H9 (cell line): ENCODE measurements around the gene POU6F2. TPM values are rescaled to one million over a fixed set of nuclear protein-coding genes. Genes with fewer than 3 reads are reported as not detected.

Experiments used
- DNase-seq: peaks from one replicate; pipeline ENCODE4 v3.0.0-alpha.2; 2017
- H2AFZ ChIP-seq: one replicate; pipeline ENCODE4 v1.6.1; 2013; ENCODE audit warnings: mild to moderate bottlenecking, low read length, control low read depth, moderate library complexity
- H2AK5ac ChIP-seq: 2 replicates; pipeline ENCODE4 v1.6.1; 2013; ENCODE audit warnings: low read length, control low read depth, mixed read lengths; ENCODE audit not compliant: insufficient read length
- H2BK120ac ChIP-seq: one replicate; pipeline ENCODE4 v1.6.1; 2013; ENCODE audit warnings: low read depth, mild to moderate bottlenecking, low read length, control low read depth, inconsistent platforms; ENCODE audit not compliant: poor library complexity, severe bottlenecking
- H2BK12ac ChIP-seq: 2 replicates; pipeline ENCODE4 v1.6.1; 2013; ENCODE audit warnings: low read length, control low read depth, mixed read lengths, low read depth; ENCODE audit not compliant: insufficient read length
- H2BK15ac ChIP-seq: 2 replicates; pipeline ENCODE4 v1.6.1; 2013; ENCODE audit warnings: low read depth, low read length, control low read depth
- H2BK20ac ChIP-seq: one replicate; pipeline ENCODE4 v1.6.1; 2013; ENCODE audit warnings: low read depth, mild to moderate bottlenecking, low read length, control low read depth, inconsistent platforms; ENCODE audit not compliant: poor library complexity, severe bottlenecking
- H2BK5ac ChIP-seq: 2 replicates; pipeline ENCODE4 v1.6.1; 2013; ENCODE audit warnings: low read length, control low read depth, mixed read lengths; ENCODE audit not compliant: insufficient read length
- H3K14ac ChIP-seq: 2 replicates; pipeline ENCODE4 v1.6.1; 2013; ENCODE audit warnings: low read length, control low read depth; ENCODE audit not compliant: insufficient read depth
- H3K18ac ChIP-seq: 2 replicates; pipeline ENCODE4 v1.6.1; 2013; ENCODE audit warnings: low read depth, mild to moderate bottlenecking, mixed read lengths, low read length, control low read depth; ENCODE audit not compliant: insufficient read length
- H3K23ac ChIP-seq: 2 replicates; pipeline ENCODE4 v1.6.1; 2013; ENCODE audit warnings: low read length, control low read depth, mixed read lengths, low read depth; ENCODE audit not compliant: insufficient read length
- H3K23me2 ChIP-seq: 2 replicates; pipeline ENCODE4 v1.6.1; 2013; ENCODE audit warnings: low read depth, mild to moderate bottlenecking, mixed read lengths, low read length, control low read depth; ENCODE audit not compliant: insufficient read length, poor library complexity, severe bottlenecking
- H3K27ac ChIP-seq: 2 replicates; pipeline ENCODE4 v1.5.1; 2013; ENCODE audit warnings: low read length, control low read depth, mixed read lengths, low read depth; ENCODE audit not compliant: insufficient read length
- H3K27me3 ChIP-seq: 2 replicates; pipeline ENCODE4 v1.6.1; 2013; ENCODE audit warnings: low read length, control low read depth, inconsistent platforms; ENCODE audit not compliant: insufficient read depth
- H3K4ac ChIP-seq: 2 replicates; pipeline ENCODE4 v1.6.1; 2013; ENCODE audit warnings: low read depth, mild to moderate bottlenecking, control low read depth, inconsistent platforms, low read length, moderate library complexity
- H3K4me1 ChIP-seq: 2 replicates; pipeline ENCODE4 v1.6.1; 2013; ENCODE audit warnings: low read length, control low read depth, inconsistent platforms; ENCODE audit not compliant: insufficient read depth
- H3K4me2 ChIP-seq: 2 replicates; pipeline ENCODE4 v1.6.1; 2013; ENCODE audit warnings: low read length, control low read depth, mixed read lengths; ENCODE audit not compliant: insufficient read length, insufficient read depth
- H3K56ac ChIP-seq: 2 replicates; pipeline ENCODE4 v1.6.1; 2013; ENCODE audit warnings: low read depth, mild to moderate bottlenecking, mixed read lengths, low read length, control low read depth; ENCODE audit not compliant: insufficient read length
- H3K79me1 ChIP-seq: 2 replicates; pipeline ENCODE4 v1.6.1; 2013; ENCODE audit warnings: low read depth, mild to moderate bottlenecking, moderate library complexity, low read length, control low read depth, inconsistent platforms; ENCODE audit not compliant: insufficient read depth, poor library complexity, severe bottlenecking
- H3K79me2 ChIP-seq: 2 replicates; pipeline ENCODE4 v1.6.1; 2013; ENCODE audit warnings: low read length, control low read depth, inconsistent platforms; ENCODE audit not compliant: insufficient read depth
- H3K9ac ChIP-seq: 2 replicates; pipeline ENCODE4 v1.6.1; 2013; ENCODE audit warnings: low read length, control low read depth, mixed read lengths; ENCODE audit not compliant: insufficient read length; ENCODE audit errors: extremely low read depth
- H3K9me3 ChIP-seq: one replicate; pipeline ENCODE4 v1.6.1; 2013; ENCODE audit warnings: low read depth, low read length, inconsistent platforms; ENCODE audit not compliant: control insufficient read depth
- H3T11ph ChIP-seq: one replicate; pipeline ENCODE4 v1.6.1; 2013; ENCODE audit warnings: mild to moderate bottlenecking, low read length, control low read depth, inconsistent platforms
- H4K20me1 ChIP-seq: one replicate; pipeline ENCODE4 v1.6.1; 2013; ENCODE audit not compliant: control insufficient read depth, insufficient read length, insufficient read depth
- H4K5ac ChIP-seq: 2 replicates; pipeline ENCODE4 v1.6.1; 2013; ENCODE audit warnings: low read depth, mild to moderate bottlenecking, mixed read lengths, low read length, control low read depth; ENCODE audit not compliant: insufficient read length
- H4K8ac ChIP-seq: replicated peaks from 2 replicates; pipeline ENCODE4 v1.6.1; 2013; ENCODE audit warnings: low read length, control low read depth, mixed read lengths, low read depth; ENCODE audit not compliant: insufficient read length
- H4K91ac ChIP-seq: 2 replicates; pipeline ENCODE4 v1.6.1; 2013; ENCODE audit warnings: low read depth, mild to moderate bottlenecking, moderate library complexity, mixed read lengths, low read length, control low read depth; ENCODE audit not compliant: insufficient read length
- H3K27ac Mint-ChIP-seq, 3 experiments: 2 replicates in 2 of 3; 3 replicates in 1 of 3; pipeline ENCODE4 v1.8.0; 2020 to 2021; ENCODE audit warnings: mixed read lengths in 3 of 3, mild to moderate bottlenecking in 1 of 3, moderate library complexity in 1 of 3
- H3K27me3 Mint-ChIP-seq: 2 replicates; pipeline ENCODE4 v1.8.0; 2021; ENCODE audit warnings: low read depth, mild to moderate bottlenecking, moderate library complexity, mixed read lengths
- H3K36me3 Mint-ChIP-seq, 3 experiments: 2 replicates in 2 of 3; 3 replicates in 1 of 3; pipeline ENCODE4 v1.8.0; 2020 to 2021; ENCODE audit warnings: low read depth in 3 of 3, mixed read lengths in 3 of 3; ENCODE audit not compliant: insufficient read depth in 1 of 3
- H3K4me1 Mint-ChIP-seq, 2 experiments: 2 replicates each; pipeline ENCODE4 v1.8.0; 2020; ENCODE audit warnings: mixed read lengths in 2 of 2
- H3K4me3 Mint-ChIP-seq, 2 experiments: 2 replicates in 1 of 2; 3 replicates in 1 of 2; pipeline ENCODE4 v1.8.0; 2020 to 2021; ENCODE audit warnings: mild to moderate bottlenecking in 2 of 2, mixed read lengths in 2 of 2, moderate library complexity in 1 of 2
- H3K9me3 Mint-ChIP-seq, 2 experiments: 2 replicates in 1 of 2; 3 replicates in 1 of 2; pipeline ENCODE4 v1.8.0; 2020; ENCODE audit warnings: mild to moderate bottlenecking in 2 of 2, mixed read lengths in 2 of 2, moderate library complexity in 1 of 2
- WGBS: extraction: QIAGEN DNeasy Blood & Tissue Kit; methylation state at CpG from one replicate; pipeline ENCODE4 v1.1.7; 2013; ENCODE audit warnings: missing lambda C conversion rate, low lambda C conversion rate, mixed read lengths; ENCODE audit not compliant: insufficient read length; ENCODE audit errors: extremely low coverage; 5-methylcytosine and 5-hydroxymethylcytosine counted together
- total RNA-seq: library from RNA; stranded (reverse); gene quantifications from 2 replicates; pipeline ENCODE4 v1.2.1, GENCODE V29; 2021
- TF ChIP-seq, protein P1 (sequence below): fragments of 200-600 bp; sonication (generic); conservative IDR thresholded peaks from 3 replicates; pipeline ENCODE4 v1.8.0; 2021; ENCODE audit warnings: antibody characterized with exemption, mild to moderate bottlenecking

POU6F2 gene
- total RNA-seq, 1 experiment from 2014 or later = 1.9 TPM

DNA sequence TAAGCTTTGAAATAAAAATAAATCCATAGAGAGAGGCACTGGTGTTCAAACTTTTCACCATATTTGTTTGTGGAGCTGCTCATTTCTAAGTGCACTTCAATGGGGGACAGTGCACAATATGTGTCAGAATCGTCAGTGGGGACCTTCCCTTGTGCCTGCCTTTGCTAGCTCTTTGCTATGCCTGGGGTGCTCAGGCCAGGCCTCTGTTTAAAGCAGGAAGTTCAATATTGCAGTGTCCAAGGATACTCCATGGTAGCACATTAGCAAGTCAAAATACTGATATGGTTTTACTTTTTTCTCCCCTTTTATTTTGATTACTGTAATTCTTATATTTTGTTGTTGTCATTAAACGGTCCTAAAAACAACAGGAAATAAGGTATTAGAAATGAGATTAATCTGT, 113.4 kb downstream of the POU6F2 start:
- Histone ChIP-seq H3K4me1 (no peaks in the 10 kb centered on the region), H3K14ac (no peak overlapping the region), H3K79me1 (no peaks in the 10 kb centered on the region), H3T11ph (no peak overlapping the region), H2BK120ac (no peak overlapping the region), H2AFZ (no peak overlapping the region), H4K91ac (no peak overlapping the region), H3K23ac (no peak overlapping the region), H3K18ac (no peak overlapping the region), H2BK12ac (no peak overlapping the region), H3K9ac (no peak overlapping the region), H4K20me1 (no peaks in the 10 kb centered on the region), H3K9me3 (no peaks in the 10 kb centered on the region), H2BK20ac (no peak overlapping the region), H2AK5ac (no peak overlapping the region), H2BK5ac (no peak overlapping the region), H3K4ac (no peak overlapping the region), H3K79me2 (no peaks in the 10 kb centered on the region), H2BK15ac (no peak overlapping the region), H4K8ac (no peak overlapping the region), H4K5ac (no peak overlapping the region), H3K56ac (no peak overlapping the region), H3K4me2 (no peak overlapping the region), H3K27ac (no peak overlapping the region), H3K27me3 (no peaks in the 10 kb centered on the region), H3K23me2 (no peaks in the 10 kb centered on the region)
- WGBS = no CpG with 5 or more reads among the region's 2 CpGs
- H3K4me3 Mint-ChIP-seq = no peak overlapping the region
- TF ChIP-seq, protein P1, sequence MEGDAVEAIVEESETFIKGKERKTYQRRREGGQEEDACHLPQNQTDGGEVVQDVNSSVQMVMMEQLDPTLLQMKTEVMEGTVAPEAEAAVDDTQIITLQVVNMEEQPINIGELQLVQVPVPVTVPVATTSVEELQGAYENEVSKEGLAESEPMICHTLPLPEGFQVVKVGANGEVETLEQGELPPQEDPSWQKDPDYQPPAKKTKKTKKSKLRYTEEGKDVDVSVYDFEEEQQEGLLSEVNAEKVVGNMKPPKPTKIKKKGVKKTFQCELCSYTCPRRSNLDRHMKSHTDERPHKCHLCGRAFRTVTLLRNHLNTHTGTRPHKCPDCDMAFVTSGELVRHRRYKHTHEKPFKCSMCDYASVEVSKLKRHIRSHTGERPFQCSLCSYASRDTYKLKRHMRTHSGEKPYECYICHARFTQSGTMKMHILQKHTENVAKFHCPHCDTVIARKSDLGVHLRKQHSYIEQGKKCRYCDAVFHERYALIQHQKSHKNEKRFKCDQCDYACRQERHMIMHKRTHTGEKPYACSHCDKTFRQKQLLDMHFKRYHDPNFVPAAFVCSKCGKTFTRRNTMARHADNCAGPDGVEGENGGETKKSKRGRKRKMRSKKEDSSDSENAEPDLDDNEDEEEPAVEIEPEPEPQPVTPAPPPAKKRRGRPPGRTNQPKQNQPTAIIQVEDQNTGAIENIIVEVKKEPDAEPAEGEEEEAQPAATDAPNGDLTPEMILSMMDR = no peak
- peaks cover 20 to 27% of the 10 kb centered on the region in 2 experiments for H3K4me1 Mint-ChIP-seq
- DNase-seq = no peak
- H3K9me3 Mint-ChIP-seq = no peaks in the 10 kb centered on the region
- no peaks in the 10 kb centered on the region for H3K36me3 Mint-ChIP-seq
- no peak overlapping the region for H3K27ac Mint-ChIP-seq
- H3K27me3 Mint-ChIP-seq = peaks cover 5% of the 10 kb centered on the region; the same call in 1 of the 2 replicates
